ENCODE data around the gene ERVW-1.

Gene ERVW-1

DNA sequence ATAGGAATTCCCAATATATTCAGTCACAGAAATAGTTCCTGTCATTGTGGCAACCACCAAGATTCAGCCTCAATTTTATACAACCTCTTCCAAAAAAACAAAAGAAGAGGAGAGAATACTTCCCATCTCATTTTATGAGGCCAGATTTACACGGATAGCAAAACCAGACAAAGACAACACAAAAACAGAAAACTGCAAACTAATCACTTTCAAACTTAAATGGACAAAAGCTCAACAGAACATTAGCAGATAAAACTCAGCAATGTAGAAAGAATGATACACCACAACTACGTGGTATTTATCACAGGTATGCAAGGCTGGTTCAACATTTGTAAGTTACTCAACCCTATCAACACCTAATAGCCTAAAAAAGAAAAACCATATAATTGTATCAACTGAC, 28.6 kb upstream of the ERVW-1 start:
- Histone ChIP-seq H3K9me2 (ENCODE audit: low read depth, low read length) (no peaks in the 10 kb centered on the region), H3K27ac (ENCODE audit: low read depth, low read length, poor library complexity, severe bottlenecking) (no peak overlapping the region), H3K4me1 (ENCODE audit: insufficient read depth, low read length, severe bottlenecking) (no peaks in the 10 kb centered on the region), H3K9ac (ENCODE audit: low read length) (no peak overlapping the region), H3K36me3 (ENCODE audit: insufficient read depth, low read length) (peaks cover 53% of the 10 kb centered on the region), H3K4me3 (ENCODE audit: low read depth, low read length, poor library complexity, severe bottlenecking) (no peak overlapping the region), H3K4me2 (ENCODE audit: low read length) (no peak overlapping the region), H3F3A (ENCODE audit: insufficient read depth, low read length) (no peaks in the 10 kb centered on the region), H3K9me3 (ENCODE audit: low read length) (no peaks in the 10 kb centered on the region), H3K27me3 (ENCODE audit: insufficient read depth, low read length) (no peaks in the 10 kb centered on the region), H3K79me2 (ENCODE audit: insufficient read depth, low read length) (no peaks in the 10 kb centered on the region), H2AFZ (ENCODE audit: low read length) (no peak overlapping the region), H4K20me1 (ENCODE audit: insufficient read depth, low read length) (no peaks in the 10 kb centered on the region)
- TF ChIP-seq, protein P1, sequence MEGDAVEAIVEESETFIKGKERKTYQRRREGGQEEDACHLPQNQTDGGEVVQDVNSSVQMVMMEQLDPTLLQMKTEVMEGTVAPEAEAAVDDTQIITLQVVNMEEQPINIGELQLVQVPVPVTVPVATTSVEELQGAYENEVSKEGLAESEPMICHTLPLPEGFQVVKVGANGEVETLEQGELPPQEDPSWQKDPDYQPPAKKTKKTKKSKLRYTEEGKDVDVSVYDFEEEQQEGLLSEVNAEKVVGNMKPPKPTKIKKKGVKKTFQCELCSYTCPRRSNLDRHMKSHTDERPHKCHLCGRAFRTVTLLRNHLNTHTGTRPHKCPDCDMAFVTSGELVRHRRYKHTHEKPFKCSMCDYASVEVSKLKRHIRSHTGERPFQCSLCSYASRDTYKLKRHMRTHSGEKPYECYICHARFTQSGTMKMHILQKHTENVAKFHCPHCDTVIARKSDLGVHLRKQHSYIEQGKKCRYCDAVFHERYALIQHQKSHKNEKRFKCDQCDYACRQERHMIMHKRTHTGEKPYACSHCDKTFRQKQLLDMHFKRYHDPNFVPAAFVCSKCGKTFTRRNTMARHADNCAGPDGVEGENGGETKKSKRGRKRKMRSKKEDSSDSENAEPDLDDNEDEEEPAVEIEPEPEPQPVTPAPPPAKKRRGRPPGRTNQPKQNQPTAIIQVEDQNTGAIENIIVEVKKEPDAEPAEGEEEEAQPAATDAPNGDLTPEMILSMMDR (IDR thresholded peaks at IDR 0.05; ENCODE audit: low read length) = no peak
- no peak for TF ChIP-seq EZH2 (IDR thresholded peaks at IDR 0.05; ENCODE audit: borderline replicate concordance, low read length)

DNA sequence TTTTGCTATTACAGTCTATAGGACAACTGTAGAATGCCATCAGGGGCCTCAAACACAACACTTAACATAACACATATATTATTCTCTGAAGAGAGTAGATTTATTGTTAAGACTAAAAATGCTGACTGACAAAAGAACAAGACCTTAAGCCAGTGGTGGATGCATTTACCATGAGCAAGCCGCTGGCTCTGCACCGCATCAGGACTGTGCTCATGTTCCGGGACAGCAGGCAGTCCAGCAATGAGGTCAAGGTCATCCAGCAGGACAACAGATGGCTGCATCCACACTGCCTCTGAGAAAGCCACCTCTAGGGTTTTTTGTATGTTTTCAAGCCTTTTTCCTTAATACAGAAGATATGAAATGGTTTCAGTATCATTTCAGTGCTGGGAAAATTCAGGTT, 26.8 kb upstream of the ERVW-1 start:
- H3K4me3 ChIP-seq (ENCODE audit: low read depth, low read length, poor library complexity, severe bottlenecking) = no peak overlapping the region

DNA sequence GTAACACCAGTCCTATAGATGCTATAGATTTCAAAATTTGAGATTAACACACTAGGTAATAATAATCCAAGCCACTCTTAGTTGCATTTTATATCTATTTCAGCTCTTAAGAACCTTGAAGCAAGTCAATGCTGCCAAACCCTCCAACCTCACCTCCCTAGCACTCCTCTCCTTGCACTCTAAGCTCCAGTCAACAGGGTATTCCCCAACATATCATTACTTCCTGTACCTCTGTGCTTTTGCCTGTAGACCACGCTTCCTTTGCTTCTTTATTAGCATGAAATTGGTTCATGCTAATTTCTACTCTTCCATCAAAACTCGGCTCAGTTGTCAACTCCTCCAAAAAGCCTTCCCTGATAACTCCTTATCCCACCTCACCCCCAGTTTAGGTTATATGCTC, 26.0 kb upstream of the ERVW-1 start:
- H3K9me3 ChIP-seq (ENCODE audit: low read length) = no peaks in the 10 kb centered on the region
- H2AFZ ChIP-seq (ENCODE audit: low read length) = no peak overlapping the region
- TF ChIP-seq EZH2 (IDR thresholded peaks at IDR 0.05; ENCODE audit: borderline replicate concordance, low read length) = no peak
- TF ChIP-seq, protein P1 (IDR thresholded peaks at IDR 0.05; ENCODE audit: low read length) = no peak
- no peaks in the 10 kb centered on the region for H3K27me3 ChIP-seq (ENCODE audit: insufficient read depth, low read length)
- H3K9me2 ChIP-seq (ENCODE audit: low read depth, low read length) = no peaks in the 10 kb centered on the region
- no peak overlapping the region for H3K9ac ChIP-seq (ENCODE audit: low read length)
- no peaks in the 10 kb centered on the region for H3F3A ChIP-seq (ENCODE audit: insufficient read depth, low read length)
- no peak overlapping the region for H3K4me3 ChIP-seq (ENCODE audit: low read depth, low read length, poor library complexity, severe bottlenecking)
- no peaks in the 10 kb centered on the region for H3K79me2 ChIP-seq (ENCODE audit: insufficient read depth, low read length)
- no peaks in the 10 kb centered on the region for H4K20me1 ChIP-seq (ENCODE audit: insufficient read depth, low read length)
- H3K27ac ChIP-seq (ENCODE audit: low read depth, low read length, poor library complexity, severe bottlenecking) = no peak overlapping the region
- H3K4me2 ChIP-seq (ENCODE audit: low read length) = no peak overlapping the region
- peaks cover 70% of the 10 kb centered on the region for H3K36me3 ChIP-seq (ENCODE audit: insufficient read depth, low read length)
- H3K4me1 ChIP-seq (ENCODE audit: insufficient read depth, low read length, severe bottlenecking) = no peaks in the 10 kb centered on the region

More for the DNA sequence above, 26.8 kb upstream of the ERVW-1 start:
- H3K4me2 ChIP-seq (ENCODE audit: low read length) = no peak overlapping the region
- no peak overlapping the region for H3K9ac ChIP-seq (ENCODE audit: low read length)
- H3K27me3 ChIP-seq (ENCODE audit: insufficient read depth, low read length) = no peaks in the 10 kb centered on the region
- no peak overlapping the region for H2AFZ ChIP-seq (ENCODE audit: low read length)
- H3K79me2 ChIP-seq (ENCODE audit: insufficient read depth, low read length) = no peaks in the 10 kb centered on the region
- no peaks in the 10 kb centered on the region for H3K9me3 ChIP-seq (ENCODE audit: low read length)
- peaks cover 67% of the 10 kb centered on the region for H3K36me3 ChIP-seq (ENCODE audit: insufficient read depth, low read length)
- no peaks in the 10 kb centered on the region for H3K4me1 ChIP-seq (ENCODE audit: insufficient read depth, low read length, severe bottlenecking)
- H3F3A ChIP-seq (ENCODE audit: insufficient read depth, low read length) = no peaks in the 10 kb centered on the region
- no peaks in the 10 kb centered on the region for H4K20me1 ChIP-seq (ENCODE audit: insufficient read depth, low read length)
- no peak overlapping the region for H3K27ac ChIP-seq (ENCODE audit: low read depth, low read length, poor library complexity, severe bottlenecking)
- H3K9me2 ChIP-seq (ENCODE audit: low read depth, low read length) = no peaks in the 10 kb centered on the region
- TF ChIP-seq EZH2 (IDR thresholded peaks at IDR 0.05; ENCODE audit: borderline replicate concordance, low read length) = no peak
- TF ChIP-seq, protein P1 (IDR thresholded peaks at IDR 0.05; ENCODE audit: low read length) = no peak

All from OCI-LY1 (cell line).